HCT116 (cell line): ENCODE measurements around the gene PTPA.

Experiments used
- CBX3 ChIP-seq: IDR thresholded peaks from 2 replicates; pipeline ENCODE4 v1.6.1; 2012; ENCODE audit warnings: low read depth
- CTCF ChIP-seq, 3 experiments: fragments of 200-600 bp in 1 of 3; sonication (generic) in 1 of 3; IDR thresholded peaks in 2 of 3; conservative IDR thresholded peaks in 1 of 3; 2 replicates each; pipeline ENCODE4 v1.5.1; 2012 to 2017; ENCODE audit warnings: low read depth in 2 of 3, low read length in 2 of 3, antibody characterized with exemption in 1 of 3, borderline replicate concordance in 1 of 3, control low read depth in 1 of 3, mild to moderate bottlenecking in 1 of 3, mixed read lengths in 1 of 3, mixed run types in 1 of 3, moderate library complexity in 1 of 3; ENCODE audit not compliant: insufficient read depth in 1 of 3
- FOSL1 ChIP-seq: IDR thresholded peaks from 2 replicates; pipeline ENCODE4 v1.6.1; 2012; ENCODE audit warnings: low read depth
- JUND ChIP-seq: IDR thresholded peaks from 2 replicates; pipeline ENCODE4 v1.6.1; 2012
- POLR2A ChIP-seq: IDR thresholded peaks from 2 replicates; pipeline ENCODE4 v1.7.0; 2011; ENCODE audit warnings: borderline replicate concordance; ENCODE audit not compliant: insufficient read depth, insufficient read length; ENCODE audit errors: extremely low read depth
- SP1 ChIP-seq: IDR thresholded peaks from 2 replicates; pipeline ENCODE4 v1.6.1; 2012; ENCODE audit warnings: low read depth
- ZBTB33 ChIP-seq: IDR thresholded peaks from 2 replicates; pipeline ENCODE4 v1.6.1; 2011; ENCODE audit warnings: mild to moderate bottlenecking, low read length, moderate library complexity; ENCODE audit not compliant: insufficient replicate concordance; ENCODE audit errors: extremely low read depth
- ZNF274 ChIP-seq: fragments of 200-500 bp; sonication (Bioruptor generic); IDR thresholded peaks from 2 replicates; pipeline ENCODE4 v1.6.1; 2014; ENCODE audit warnings: mild to moderate bottlenecking, low read depth, low read length, inconsistent platforms

GRCh38 chr9:129136446-129137035, 25.3 kb downstream of the PTPA start:
- TF ChIP-seq ZNF274 = no peak
- no peak for TF ChIP-seq CTCF (IDR thresholded peaks at IDR 0.05 in 2 of 3, conservative IDR thresholded peaks at IDR 0.05 in 1 of 3; ENCODE audit: borderline replicate concordance in 1 of 3, insufficient read depth in 1 of 3, low read depth in 2 of 3, low read length in 2 of 3)
- TF ChIP-seq ZBTB33 = no peak
- TF ChIP-seq JUND = no peak
- no peak for TF ChIP-seq CBX3
- no peak for TF ChIP-seq SP1
- TF ChIP-seq FOSL1 = no peak
- TF ChIP-seq POLR2A = no peak
